Thoracic aorta (tissue), 2 donors: ENCODE results near the gene CELF4. TPM values are rescaled to one million over a fixed set of nuclear protein-coding genes. Genes with fewer than 3 reads are reported as not detected.
A peak's percentile ranks its signal among the peaks of the same experiment; 100 is the strongest.

Experiments
- ATAC-seq: fragments of 150-250 bp; one replicate; pipeline ENCODE4 v1.8.0; 2017; ENCODE audit warnings: low read depth; ENCODE audit not compliant: insufficient number of reproducible peaks, low FRiP score
- DNase-seq: peaks from one replicate; pipeline ENCODE4 v3.0.0-alpha.2; 2020; ENCODE audit warnings: low spot score
- H3K27ac ChIP-seq, 2 donors: fragments of 200-600 bp; sonication (generic); 1 replicate in 1 of 2; 2 replicates in 1 of 2; pipeline ENCODE4 v1.5.1; 2016; ENCODE audit warnings: mild to moderate bottlenecking in 2 of 2, moderate library complexity in 2 of 2
- H3K27me3 ChIP-seq: fragments of 200-600 bp; sonication (generic); replicated peaks from 2 replicates; pipeline ENCODE4 v1.6.0; 2016; ENCODE audit warnings: mild to moderate bottlenecking; ENCODE audit not compliant: insufficient read depth
- H3K36me3 ChIP-seq: fragments of 200-600 bp; sonication (generic); one replicate; pipeline ENCODE4 v1.5.1; 2016
- H3K4me1 ChIP-seq, 2 donors: fragments of 200-600 bp; sonication (generic); 1 replicate in 1 of 2; 2 replicates in 1 of 2; pipeline versions ENCODE4 v1.5.1 to v1.6.0; 2016; ENCODE audit warnings: low read depth in 2 of 2, mild to moderate bottlenecking in 1 of 2; ENCODE audit not compliant: control insufficient read depth in 1 of 2
- H3K4me3 ChIP-seq: fragments of 200-600 bp; sonication (generic); 2 replicates; pipeline ENCODE4 v1.5.1; 2016; ENCODE audit warnings: mild to moderate bottlenecking
- H3K9me3 ChIP-seq: fragments of 200-600 bp; sonication (generic); 2 replicates; pipeline ENCODE4 v1.5.1; 2016
- total RNA-seq, 2 donors: library from RNA; depleted of rRNA; stranded (reverse); fragments of >200 nt; gene quantifications; one replicate each; pipeline versions ENCODE4 v1.1.0 to v1.2.3, GENCODE V29; 2016
- TF ChIP-seq, protein P1 (sequence below): fragments of 200-600 bp; sonication (generic); IDR thresholded peaks from one replicate; pipeline ENCODE4 v1.5.1; 2019; ENCODE audit warnings: antibody characterized with exemption

CELF4 gene
- total RNA-seq, 2 donors from 2014 or later = not detected

DNA sequence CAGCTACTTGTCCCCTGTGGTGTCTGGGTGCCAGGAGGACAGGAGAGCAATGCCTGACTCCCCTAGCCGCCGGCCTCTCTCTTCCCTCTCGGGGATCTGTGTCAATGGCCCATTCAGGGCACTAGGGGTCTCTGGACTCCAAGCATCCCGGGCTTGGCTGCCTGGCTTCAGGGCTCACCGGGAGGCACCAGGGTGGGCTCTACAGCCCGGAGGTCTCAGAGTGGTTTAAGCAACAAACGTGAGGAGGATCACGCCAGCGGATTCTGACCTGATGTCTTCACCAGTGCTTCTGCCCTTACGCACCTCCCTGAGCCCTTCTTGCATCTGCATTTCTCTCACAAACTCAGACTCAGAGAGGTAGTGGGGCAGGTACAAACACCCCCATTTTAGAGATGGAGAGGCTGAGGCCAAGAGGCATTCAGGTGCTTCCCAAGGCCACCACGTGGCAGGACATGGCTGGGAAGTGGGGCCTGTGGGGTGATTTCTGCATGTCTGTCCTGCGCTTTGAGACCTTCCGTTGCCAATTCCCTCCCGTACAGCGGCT is 243.0 kb downstream of the CELF4 start:
- H3K36me3 ChIP-seq = no peaks in the 10 kb centered on the region
- H3K27ac ChIP-seq = no peak overlapping the region
- ATAC-seq (peak; percentile 32), DNase-seq (no peak)
- H3K27me3 ChIP-seq = no peaks in the 10 kb centered on the region
- H3K9me3 ChIP-seq = no peaks in the 10 kb centered on the region
- no peaks in the 10 kb centered on the region for H3K4me1 ChIP-seq
- TF ChIP-seq, protein P1, sequence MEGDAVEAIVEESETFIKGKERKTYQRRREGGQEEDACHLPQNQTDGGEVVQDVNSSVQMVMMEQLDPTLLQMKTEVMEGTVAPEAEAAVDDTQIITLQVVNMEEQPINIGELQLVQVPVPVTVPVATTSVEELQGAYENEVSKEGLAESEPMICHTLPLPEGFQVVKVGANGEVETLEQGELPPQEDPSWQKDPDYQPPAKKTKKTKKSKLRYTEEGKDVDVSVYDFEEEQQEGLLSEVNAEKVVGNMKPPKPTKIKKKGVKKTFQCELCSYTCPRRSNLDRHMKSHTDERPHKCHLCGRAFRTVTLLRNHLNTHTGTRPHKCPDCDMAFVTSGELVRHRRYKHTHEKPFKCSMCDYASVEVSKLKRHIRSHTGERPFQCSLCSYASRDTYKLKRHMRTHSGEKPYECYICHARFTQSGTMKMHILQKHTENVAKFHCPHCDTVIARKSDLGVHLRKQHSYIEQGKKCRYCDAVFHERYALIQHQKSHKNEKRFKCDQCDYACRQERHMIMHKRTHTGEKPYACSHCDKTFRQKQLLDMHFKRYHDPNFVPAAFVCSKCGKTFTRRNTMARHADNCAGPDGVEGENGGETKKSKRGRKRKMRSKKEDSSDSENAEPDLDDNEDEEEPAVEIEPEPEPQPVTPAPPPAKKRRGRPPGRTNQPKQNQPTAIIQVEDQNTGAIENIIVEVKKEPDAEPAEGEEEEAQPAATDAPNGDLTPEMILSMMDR = peak; percentile 56
- no peak overlapping the region for H3K4me3 ChIP-seq

- H3K27me3 ChIP-seq = no peaks in the 10 kb centered on the region
- DNase-seq (no peak), ATAC-seq (no peak)
- H3K27ac ChIP-seq = no peak overlapping the region
- no peaks in the 10 kb centered on the region for H3K36me3 ChIP-seq
- no peaks in the 10 kb centered on the region for H3K4me1 ChIP-seq
- no peak overlapping the region for H3K4me3 ChIP-seq
- no peaks in the 10 kb centered on the region for H3K9me3 ChIP-seq
- TF ChIP-seq, protein P1 = no peak
These were observed 243.8 kb downstream of the CELF4 start for GRCh38 chr18:37321582-37322491.

- Histone ChIP-seq H3K4me3 (no peak overlapping the region), H3K36me3 (no peaks in the 10 kb centered on the region), H3K27ac (no peak overlapping the region), H3K4me1 (no peaks in the 10 kb centered on the region), H3K27me3 (no peaks in the 10 kb centered on the region), H3K9me3 (no peaks in the 10 kb centered on the region)
- ATAC-seq (no peak), DNase-seq (no peak)
- TF ChIP-seq, protein P1 = no peak
These were observed 245.3 kb downstream of the CELF4 start for GRCh38 chr18:37320317-37320716.

DNA sequence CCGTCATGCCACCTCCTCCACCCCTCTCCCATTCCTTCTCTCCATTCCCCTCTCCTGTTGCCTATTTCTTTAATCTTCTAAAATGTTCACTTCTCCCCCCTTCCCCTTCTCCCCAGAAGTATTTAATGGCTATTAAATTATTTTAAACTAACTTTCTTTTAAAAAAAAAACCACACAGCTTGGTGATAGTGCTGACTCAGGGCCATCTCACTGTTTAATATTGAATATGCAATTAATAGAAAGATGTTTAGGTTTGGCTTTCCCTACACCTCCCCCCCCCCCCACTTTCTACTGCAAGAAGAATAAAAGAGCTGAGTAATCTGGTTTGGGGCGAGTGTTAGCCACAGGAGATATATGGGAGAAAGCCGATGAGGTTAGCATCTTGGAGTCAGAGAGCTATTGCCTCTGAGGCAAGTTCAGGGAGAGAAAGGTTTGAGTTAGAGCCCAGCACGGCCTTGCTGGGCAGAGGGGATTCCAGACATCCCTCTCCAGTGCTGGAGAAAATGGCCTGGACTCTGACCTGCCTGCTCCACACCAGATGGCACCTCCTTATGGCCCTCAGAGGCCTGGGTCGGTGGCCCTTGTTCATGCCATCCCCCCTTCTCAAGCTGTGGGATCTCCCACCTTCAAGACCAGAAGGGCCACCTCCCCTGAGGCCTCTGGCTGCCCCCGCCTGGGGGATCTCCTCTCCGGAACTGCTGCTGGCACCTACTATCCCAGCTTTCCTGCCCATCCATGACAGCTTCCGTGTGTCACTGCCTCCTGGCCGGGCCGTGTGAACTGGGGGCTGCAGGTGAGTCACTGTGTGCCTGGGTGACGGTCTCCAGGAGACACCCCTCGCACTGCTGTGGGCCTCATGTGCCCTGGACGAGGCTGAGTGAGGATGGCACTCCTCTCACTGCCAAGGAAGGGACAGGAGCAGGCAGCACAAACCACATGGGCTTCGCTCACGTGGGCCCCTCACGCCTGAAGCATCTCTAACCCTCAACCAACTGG is 246.9 kb downstream of the CELF4 start:
- Histone ChIP-seq H3K9me3 (no peaks in the 10 kb centered on the region), H3K36me3 (no peaks in the 10 kb centered on the region), H3K27ac (no peak overlapping the region), H3K4me3 (no peak overlapping the region), H3K4me1 (no peaks in the 10 kb centered on the region), H3K27me3 (no peaks in the 10 kb centered on the region)
- TF ChIP-seq, protein P1 = no peak
- no peak for DNase-seq
- ATAC-seq = no peak
